ENCODE data around the gene CACNA2D4. TPM values are rescaled to one million over a fixed set of nuclear protein-coding genes. Genes with fewer than 3 reads are reported as not detected.
A peak's percentile ranks its signal among the peaks of the same experiment; 100 is the strongest.

Gene CACNA2D4
- total RNA-seq, 2 donors from 2014 or later, result 13.7 to 23.0 TPM

DNA sequence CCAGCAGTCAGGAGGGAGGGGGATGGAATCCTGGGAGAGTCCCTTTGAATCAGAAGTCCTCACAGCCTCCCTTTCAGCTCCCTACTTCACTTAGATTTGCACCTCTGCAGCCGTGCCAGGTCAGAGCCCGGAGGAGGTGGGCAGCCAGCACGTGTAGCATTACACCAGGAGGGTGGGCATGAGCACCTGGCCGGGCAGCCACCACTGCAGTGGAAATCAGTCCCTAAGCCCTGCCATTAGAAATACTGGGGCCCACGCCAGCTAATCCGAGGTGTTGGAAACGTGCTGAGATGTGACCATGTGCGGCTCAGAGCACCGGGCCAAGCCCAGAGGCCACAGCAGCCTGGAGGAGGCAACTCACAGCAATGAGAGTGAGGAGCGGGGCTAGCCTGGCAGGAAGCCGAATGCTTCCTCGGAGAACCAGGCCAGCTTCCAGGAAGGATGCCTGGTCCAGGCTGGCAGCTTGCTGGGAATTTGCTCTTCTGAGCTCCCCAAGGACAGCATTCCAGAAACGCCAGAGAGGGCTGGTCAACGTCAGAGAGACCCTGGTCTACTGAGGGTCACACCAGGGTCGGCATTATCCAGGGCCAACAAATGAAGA is 9.4 kb upstream of the CACNA2D4 start:
- H3K36me3 Mint-ChIP-seq (ENCODE audit: low read depth), result no peaks in the 10 kb centered on the region
- H3K27ac Mint-ChIP-seq, result no peak overlapping the region
- H3K4me1 Mint-ChIP-seq, result peaks cover 12% of the 10 kb centered on the region
- no peaks in the 10 kb centered on the region for H3K27me3 Mint-ChIP-seq
- no peaks in the 10 kb centered on the region for H3K9me3 Mint-ChIP-seq
- ATAC-seq (replicated peaks), result no peak
- H3K4me3 Mint-ChIP-seq, result no peak overlapping the region

- Mint-ChIP-seq H3K27me3 (no peaks in the 10 kb centered on the region), H3K4me3 (no peak overlapping the region), H3K4me1 (peaks cover 10% of the 10 kb centered on the region), H3K27ac (no peak overlapping the region), H3K9me3 (no peaks in the 10 kb centered on the region), H3K36me3 (ENCODE audit: low read depth) (no peaks in the 10 kb centered on the region)
- no peak for ATAC-seq (replicated peaks)
These were observed 8.7 kb upstream of the CACNA2D4 start for GRCh38 chr12:1927051-1927680.

GRCh38 chr12:1926251-1926657 is 7.8 kb upstream of the CACNA2D4 start:
- ATAC-seq (replicated peaks), result no peak
- no peak overlapping the region for H3K4me3 Mint-ChIP-seq
- H3K27me3 Mint-ChIP-seq, result no peaks in the 10 kb centered on the region
- H3K9me3 Mint-ChIP-seq, result no peaks in the 10 kb centered on the region
- peaks cover 10% of the 10 kb centered on the region for H3K4me1 Mint-ChIP-seq
- H3K36me3 Mint-ChIP-seq (ENCODE audit: low read depth), result no peaks in the 10 kb centered on the region
- no peak overlapping the region for H3K27ac Mint-ChIP-seq

- Mint-ChIP-seq H3K9me3 (no peaks in the 10 kb centered on the region), H3K36me3 (ENCODE audit: low read depth) (no peaks in the 10 kb centered on the region), H3K27me3 (no peaks in the 10 kb centered on the region), H3K4me1 (peaks cover 10% of the 10 kb centered on the region), H3K27ac (no peak overlapping the region), H3K4me3 (no peak overlapping the region)
- ATAC-seq (replicated peaks), result no peak
These were observed 7.2 kb upstream of the CACNA2D4 start for GRCh38 chr12:1925684-1926006.

GRCh38 chr12:1924996-1925683 is 6.7 kb upstream of the CACNA2D4 start:
- Mint-ChIP-seq H3K9me3 (no peaks in the 10 kb centered on the region), H3K4me3 (no peak overlapping the region), H3K36me3 (ENCODE audit: low read depth) (no peaks in the 10 kb centered on the region), H3K27ac (peak overlapping the region; percentile 54), H3K27me3 (no peaks in the 10 kb centered on the region), H3K4me1 (peaks cover 10% of the 10 kb centered on the region)
- ATAC-seq (replicated peaks), result no peak

GRCh38 chr12:1922985-1923384 is 4.5 kb upstream of the CACNA2D4 start:
- Mint-ChIP-seq H3K4me1 (peaks cover 10% of the 10 kb centered on the region), H3K4me3 (no peak overlapping the region), H3K27ac (peak overlapping the region; percentile 20), H3K9me3 (no peaks in the 10 kb centered on the region), H3K27me3 (no peaks in the 10 kb centered on the region), H3K36me3 (ENCODE audit: low read depth) (no peaks in the 10 kb centered on the region)
- ATAC-seq (replicated peaks), result no peak

DNA sequence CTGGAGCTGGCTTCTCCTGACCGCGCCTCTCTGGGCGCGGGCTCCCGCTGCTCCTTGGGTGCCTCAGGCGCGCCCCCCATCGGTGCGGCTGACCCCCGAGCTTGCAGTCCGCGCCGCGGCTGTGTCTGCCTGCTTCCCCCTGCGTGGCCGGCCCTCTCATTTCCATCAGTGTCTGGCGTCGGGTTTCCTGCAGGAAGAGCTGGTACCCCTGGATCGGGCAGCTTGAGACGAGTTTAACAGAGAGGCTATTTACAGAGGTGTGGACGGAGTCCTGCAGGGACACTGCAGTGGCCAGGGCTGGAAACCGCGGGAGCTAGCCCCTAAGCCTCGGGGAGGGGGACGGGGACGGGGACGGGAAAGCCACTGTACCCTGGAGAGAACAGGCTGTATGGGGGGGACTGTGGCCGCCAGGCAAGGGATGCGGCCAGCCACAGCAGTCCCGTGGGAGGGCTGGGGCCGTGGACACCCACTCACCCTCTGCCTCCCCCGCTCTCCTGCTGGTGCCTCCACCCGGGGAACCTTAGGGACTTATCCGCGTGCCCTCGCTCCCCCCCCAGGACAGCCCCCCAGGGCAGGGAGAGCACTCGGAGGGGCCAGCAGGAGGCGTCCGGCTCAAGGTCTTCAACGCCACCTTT is 3.7 kb upstream of the CACNA2D4 start:
- Mint-ChIP-seq H3K9me3 (no peaks in the 10 kb centered on the region), H3K27me3 (no peaks in the 10 kb centered on the region), H3K4me1 (peaks cover 10% of the 10 kb centered on the region), H3K4me3 (no peak overlapping the region), H3K27ac (no peak overlapping the region), H3K36me3 (ENCODE audit: low read depth) (no peaks in the 10 kb centered on the region)
- no peak for ATAC-seq (replicated peaks)

GRCh38 chr12:1920971-1921370 is 2.5 kb upstream of the CACNA2D4 start:
- no peaks in the 10 kb centered on the region for H3K27me3 Mint-ChIP-seq
- ATAC-seq (replicated peaks), result no peak

GRCh38 chr12:1920436-1920835 is 2.0 kb upstream of the CACNA2D4 start:
- Mint-ChIP-seq H3K4me3 (no peak overlapping the region), H3K4me1 (peaks cover 20% of the 10 kb centered on the region), H3K27me3 (peaks cover 3% of the 10 kb centered on the region), H3K36me3 (ENCODE audit: low read depth) (no peaks in the 10 kb centered on the region), H3K9me3 (no peaks in the 10 kb centered on the region), H3K27ac (no peak overlapping the region)
- ATAC-seq (replicated peaks), result no peak

More at GRCh38 chr12:1920971-1921370, 2.5 kb upstream of the CACNA2D4 start:
- H3K36me3 Mint-ChIP-seq (ENCODE audit: low read depth), result no peaks in the 10 kb centered on the region
- no peak overlapping the region for H3K27ac Mint-ChIP-seq
- H3K4me3 Mint-ChIP-seq, result no peak overlapping the region
- no peaks in the 10 kb centered on the region for H3K9me3 Mint-ChIP-seq
- H3K4me1 Mint-ChIP-seq, result peaks cover 15% of the 10 kb centered on the region

GRCh38 chr12:1919763-1920162 is 1.3 kb upstream of the CACNA2D4 start:
- peaks cover 19% of the 10 kb centered on the region for H3K4me1 Mint-ChIP-seq
- ATAC-seq (replicated peaks), result no peak
- peaks cover 3% of the 10 kb centered on the region for H3K27me3 Mint-ChIP-seq
- H3K27ac Mint-ChIP-seq, result no peak overlapping the region
- H3K9me3 Mint-ChIP-seq, result no peaks in the 10 kb centered on the region
- no peak overlapping the region for H3K4me3 Mint-ChIP-seq
- no peaks in the 10 kb centered on the region for H3K36me3 Mint-ChIP-seq (ENCODE audit: low read depth)

DNA sequence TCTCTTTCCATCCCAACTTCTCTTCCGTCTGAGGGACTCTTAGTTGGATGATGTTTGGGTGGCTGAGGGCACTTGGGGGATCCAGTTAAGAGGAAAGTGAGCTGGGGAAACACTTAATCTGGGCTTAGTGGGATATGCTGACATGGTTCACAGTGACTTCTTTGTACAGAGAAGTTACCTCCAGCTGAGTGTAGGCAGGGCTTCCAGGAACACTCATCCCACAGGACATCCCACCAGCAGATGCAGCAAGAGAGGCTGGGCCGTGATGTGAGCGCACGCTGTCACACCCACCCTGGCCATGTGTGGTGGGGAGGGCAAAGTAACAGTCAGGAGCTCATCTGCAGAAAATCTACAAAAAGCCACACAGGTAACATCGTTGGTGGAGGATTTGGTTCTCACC is 832 bp upstream of the CACNA2D4 start:
- no peaks in the 10 kb centered on the region for H3K9me3 Mint-ChIP-seq
- no peaks in the 10 kb centered on the region for H3K36me3 Mint-ChIP-seq (ENCODE audit: low read depth)
- peaks cover 3% of the 10 kb centered on the region for H3K27me3 Mint-ChIP-seq
- no peak overlapping the region for H3K27ac Mint-ChIP-seq
- peaks cover 16% of the 10 kb centered on the region for H3K4me1 Mint-ChIP-seq
- no peak overlapping the region for H3K4me3 Mint-ChIP-seq
- ATAC-seq (replicated peaks), result no peak

DNA sequence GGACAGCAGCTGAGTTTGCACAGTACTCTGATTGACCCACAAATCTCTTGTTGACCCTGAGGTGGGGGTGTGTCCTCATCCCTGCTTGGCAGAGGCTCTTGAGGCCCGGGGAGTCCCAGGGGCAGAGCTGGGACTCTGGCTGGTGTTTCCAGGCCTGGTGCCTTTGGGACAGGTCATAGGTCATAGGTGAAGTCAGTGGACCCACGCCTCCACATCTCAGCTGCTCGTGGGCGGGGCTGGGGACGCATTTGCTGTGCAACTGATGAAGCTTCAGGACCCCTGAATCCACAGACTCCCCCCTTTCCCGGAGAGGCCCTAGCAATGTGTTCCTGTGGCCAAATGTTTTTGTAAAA is 408 bp upstream of the CACNA2D4 start:
- Mint-ChIP-seq H3K27ac (no peak overlapping the region), H3K4me3 (no peak overlapping the region), H3K4me1 (peaks cover 16% of the 10 kb centered on the region), H3K36me3 (ENCODE audit: low read depth) (no peaks in the 10 kb centered on the region), H3K27me3 (peaks cover 3% of the 10 kb centered on the region), H3K9me3 (no peaks in the 10 kb centered on the region)
- no peak for ATAC-seq (replicated peaks)

GRCh38 chr12:1917172-1918070 is 1.0 kb downstream of the CACNA2D4 start:
- H3K27me3 Mint-ChIP-seq, result peaks cover 3% of the 10 kb centered on the region
- H3K27ac Mint-ChIP-seq, result no peak overlapping the region
- no peaks in the 10 kb centered on the region for H3K9me3 Mint-ChIP-seq
- H3K4me1 Mint-ChIP-seq, result peaks cover 16% of the 10 kb centered on the region
- H3K36me3 Mint-ChIP-seq (ENCODE audit: low read depth), result no peaks in the 10 kb centered on the region
- H3K4me3 Mint-ChIP-seq, result no peak overlapping the region
- ATAC-seq (replicated peaks), result no peak

All from activated T-helper 17 cell treated with anti-CD3 and anti-CD28 coated beads, Interleukin-2, amount 50 U/mL, for 72 hours (primary cell).